ENCODE results near the gene HSF5.

The HSF5 gene

DNA sequence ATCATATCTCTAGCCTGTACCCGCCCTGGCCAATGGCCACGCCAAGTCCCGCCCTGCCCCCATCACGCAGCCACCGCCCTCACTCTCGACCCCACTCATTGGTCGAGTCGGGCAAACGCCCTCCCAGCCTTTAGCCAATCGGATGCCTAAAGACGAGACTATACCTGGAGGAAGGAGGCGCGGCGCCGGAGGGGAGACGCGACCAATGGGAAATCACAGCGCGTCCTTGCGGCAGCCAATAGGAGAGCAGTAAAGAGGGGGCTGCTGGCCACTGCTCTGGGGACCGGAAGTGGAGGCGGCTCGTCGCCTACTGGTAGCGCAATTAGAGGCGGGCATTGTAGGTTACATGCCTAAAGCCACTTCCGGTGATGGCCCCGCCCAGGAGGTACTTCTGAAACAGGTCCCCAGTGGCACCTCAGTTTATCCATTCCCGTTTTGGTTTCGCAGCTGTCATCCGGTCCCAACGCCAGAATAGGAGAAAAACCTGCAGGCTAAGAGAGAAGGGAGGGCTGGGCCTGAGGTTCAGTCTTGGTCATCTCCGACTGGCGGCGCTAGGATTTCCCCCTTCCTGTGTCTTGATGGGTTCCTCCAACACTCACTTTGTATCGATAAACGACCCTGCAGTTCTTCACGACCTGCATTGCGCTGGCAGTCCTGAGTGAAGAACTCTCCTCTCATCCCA, 29.9 kb upstream of the HSF5 start:
- no peaks in the 10 kb centered on the region for H3K27me3 ChIP-seq (ENCODE audit: insufficient read depth, poor library complexity, severe bottlenecking)
- H3K4me3 ChIP-seq (ENCODE audit: severe bottlenecking): peak overlapping the region; percentile 59
- H3K36me3 ChIP-seq (ENCODE audit: low read depth): no peaks in the 10 kb centered on the region; the same call in 1 of the 2 replicates
- peak overlapping the region; percentile 87 for H3K27ac ChIP-seq (ENCODE audit: poor library complexity, severe bottlenecking)
- peaks cover 7% of the 10 kb centered on the region for H3K4me1 ChIP-seq (ENCODE audit: insufficient read depth, poor library complexity, severe bottlenecking)
- H3K9me3 ChIP-seq (ENCODE audit: severe bottlenecking): no peaks in the 10 kb centered on the region
- TF ChIP-seq CTCF (IDR thresholded peaks at IDR 0.05; ENCODE audit: poor library complexity, severe bottlenecking): no peak
- DNase-seq (ENCODE audit: low spot score) (peak; percentile 100), ATAC-seq (ENCODE audit: low read depth) (peak; percentile 81)

DNA sequence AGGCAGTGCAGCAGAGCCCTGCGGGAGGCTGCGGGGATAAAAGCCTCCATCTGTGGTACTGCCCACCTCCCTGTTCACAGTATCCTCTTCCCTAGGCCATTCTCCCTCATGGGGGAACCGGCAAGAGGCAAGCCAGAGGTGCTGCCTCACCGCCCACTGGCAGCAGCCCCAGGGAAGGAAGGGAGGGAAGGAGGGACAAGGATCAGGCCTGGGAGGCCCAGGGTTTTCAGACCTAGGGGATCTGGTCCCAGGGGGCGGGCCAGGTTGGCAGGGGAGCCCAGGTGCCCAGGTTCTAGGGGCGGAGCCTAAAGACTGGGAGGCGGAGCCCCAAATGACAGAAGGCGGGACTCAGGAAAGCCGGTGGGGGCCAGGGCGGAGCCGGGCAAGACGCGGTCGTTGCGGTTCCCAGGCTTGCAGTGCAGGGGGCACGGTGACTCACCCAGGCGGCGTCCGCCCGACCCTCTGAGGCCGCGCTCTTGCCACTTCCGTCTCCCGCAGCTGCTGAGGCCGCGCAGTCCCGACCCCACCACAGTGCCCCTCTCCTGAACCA, 29.2 kb upstream of the HSF5 start:
- no peak for TF ChIP-seq CTCF (IDR thresholded peaks at IDR 0.05; ENCODE audit: poor library complexity, severe bottlenecking)

DNA sequence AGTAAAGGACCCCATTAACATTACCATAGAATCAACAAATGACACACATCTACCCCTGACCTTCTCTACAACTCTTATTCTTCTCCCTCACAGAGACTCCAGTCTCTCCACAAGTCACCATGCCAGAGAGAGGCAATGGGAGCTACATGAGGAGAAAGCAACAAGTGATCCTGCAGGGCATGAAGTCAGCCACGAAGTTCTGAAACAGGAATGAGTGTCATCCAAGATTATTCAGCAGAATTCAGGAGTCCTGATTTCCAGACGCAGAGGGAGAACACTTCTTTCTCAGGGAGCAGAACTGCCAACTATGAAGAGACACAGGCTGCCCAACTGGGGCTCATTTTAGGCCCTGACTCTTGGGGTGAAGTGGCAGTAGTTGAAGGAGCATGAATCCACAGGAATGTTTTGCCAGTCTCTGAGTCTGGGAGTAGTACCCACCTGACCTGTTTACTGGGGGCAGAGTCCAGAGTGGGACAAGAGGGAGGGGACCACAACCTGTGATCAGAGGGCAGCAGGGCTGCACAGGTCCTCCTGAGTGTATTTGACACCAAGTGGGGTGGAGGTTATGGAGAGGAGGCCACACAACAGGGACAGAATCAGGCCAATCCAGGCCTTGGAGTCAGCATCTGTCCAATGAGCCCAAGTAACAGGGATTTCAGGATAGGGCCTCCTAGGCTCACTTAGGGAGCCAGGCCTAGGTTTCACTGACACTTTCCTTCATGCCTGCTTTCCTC, 28.6 kb upstream of the HSF5 start:
- TF ChIP-seq CTCF (IDR thresholded peaks at IDR 0.05; ENCODE audit: poor library complexity, severe bottlenecking): no peak
- Histone ChIP-seq H3K4me3 (ENCODE audit: severe bottlenecking) (peak overlapping the region; percentile 59), H3K27ac (ENCODE audit: poor library complexity, severe bottlenecking) (peak overlapping the region; percentile 87), H3K27me3 (ENCODE audit: insufficient read depth, poor library complexity, severe bottlenecking) (no peaks in the 10 kb centered on the region), H3K36me3 (ENCODE audit: low read depth) (peaks cover 12% of the 10 kb centered on the region), H3K4me1 (ENCODE audit: insufficient read depth, poor library complexity, severe bottlenecking) (peaks cover 7% of the 10 kb centered on the region), H3K9me3 (ENCODE audit: severe bottlenecking) (no peaks in the 10 kb centered on the region)
- DNase-seq (ENCODE audit: low spot score) (no peak), ATAC-seq (ENCODE audit: low read depth) (no peak)

More for the DNA sequence above, 29.2 kb upstream of the HSF5 start:
- peaks cover 6% of the 10 kb centered on the region for H3K36me3 ChIP-seq (ENCODE audit: low read depth)
- H3K4me3 ChIP-seq (ENCODE audit: severe bottlenecking): peak overlapping the region; percentile 59
- H3K4me1 ChIP-seq (ENCODE audit: insufficient read depth, poor library complexity, severe bottlenecking): peaks cover 7% of the 10 kb centered on the region
- H3K27ac ChIP-seq (ENCODE audit: poor library complexity, severe bottlenecking): peak overlapping the region; percentile 87
- H3K9me3 ChIP-seq (ENCODE audit: severe bottlenecking): no peaks in the 10 kb centered on the region
- DNase-seq (ENCODE audit: low spot score) (no peak), ATAC-seq (ENCODE audit: low read depth) (no peak)
- H3K27me3 ChIP-seq (ENCODE audit: insufficient read depth, poor library complexity, severe bottlenecking): no peaks in the 10 kb centered on the region

DNA sequence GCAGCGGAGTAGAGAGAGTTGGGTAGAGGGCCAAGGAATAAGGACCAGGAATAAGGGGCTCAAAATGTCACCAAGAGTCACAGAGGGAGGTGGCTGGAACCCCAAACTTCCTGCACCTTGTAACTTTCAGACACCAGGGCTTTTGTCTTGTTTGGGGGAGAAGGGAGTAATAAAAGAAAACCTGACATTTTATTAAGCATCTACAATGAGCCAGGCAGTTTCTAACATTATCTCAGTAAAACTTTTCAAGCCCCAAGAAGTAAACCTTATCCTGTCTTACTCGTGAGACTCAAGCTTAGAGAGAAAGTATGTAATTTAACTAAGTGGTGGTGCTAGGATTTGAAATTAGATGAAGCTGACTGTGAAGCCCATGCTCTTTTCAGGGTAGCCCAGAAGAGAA, 27.1 kb upstream of the HSF5 start:
- Histone ChIP-seq H3K4me1 (ENCODE audit: insufficient read depth, poor library complexity, severe bottlenecking) (peaks cover 7% of the 10 kb centered on the region), H3K4me3 (ENCODE audit: severe bottlenecking) (no peak overlapping the region), H3K27me3 (ENCODE audit: insufficient read depth, poor library complexity, severe bottlenecking) (no peaks in the 10 kb centered on the region), H3K9me3 (ENCODE audit: severe bottlenecking) (no peaks in the 10 kb centered on the region), H3K36me3 (ENCODE audit: low read depth) (peaks cover 27% of the 10 kb centered on the region), H3K27ac (ENCODE audit: poor library complexity, severe bottlenecking) (peak overlapping the region; percentile 43)
- no peak for TF ChIP-seq CTCF (IDR thresholded peaks at IDR 0.05; ENCODE audit: poor library complexity, severe bottlenecking)
- no peak for ATAC-seq (ENCODE audit: low read depth)
- DNase-seq (ENCODE audit: low spot score): no peak

All from RWPE2 (cell line).